PC-9 (cell line): ENCODE measurements around the gene KLK6.

Experiments
- CTCF ChIP-seq: fragments of 200-600 bp; sonication (generic); conservative IDR thresholded peaks from 2 replicates; pipeline ENCODE4 v1.6.1; 2017; ENCODE audit warnings: mixed run types, antibody characterized with exemption, mild to moderate bottlenecking, moderate library complexity
- EZH2 ChIP-seq: fragments of 200-600 bp; sonication (generic); IDR thresholded peaks from 2 replicates; pipeline ENCODE4 v1.8.0; 2017; ENCODE audit warnings: antibody characterized with exemption, low read depth

- TF ChIP-seq CTCF (no peak), EZH2 (no peak)
These were observed 49.6 kb upstream of the KLK6 start for GRCh38 chr19:51018745-51019543.
